Panc1 (cell line): Measurements from ENCODE around the gene FAM72D.
"Not testable (repeated sequence)": the region's sequence is repeated elsewhere in the genome, so short reads cannot be mapped to it uniquely, and the experiment has no call there.

Source experiments
- POLR2AphosphoS5 ChIP-seq: IDR thresholded peaks from 2 replicates; pipeline ENCODE4 v1.6.1; 2012; ENCODE audit warnings: mild to moderate bottlenecking, low read depth, low read length, moderate library complexity
- SIN3A ChIP-seq: IDR thresholded peaks from 2 replicates; pipeline ENCODE4 v1.6.1; 2012; ENCODE audit warnings: low read depth, mild to moderate bottlenecking, low read length, moderate library complexity, borderline replicate concordance; ENCODE audit not compliant: insufficient read depth
- TF ChIP-seq, protein P1 (sequence below): fragments of 450-650 bp; IDR thresholded peaks from 2 replicates; pipeline ENCODE4 v1.5.1; 2017; ENCODE audit warnings: mild to moderate bottlenecking

DNA sequence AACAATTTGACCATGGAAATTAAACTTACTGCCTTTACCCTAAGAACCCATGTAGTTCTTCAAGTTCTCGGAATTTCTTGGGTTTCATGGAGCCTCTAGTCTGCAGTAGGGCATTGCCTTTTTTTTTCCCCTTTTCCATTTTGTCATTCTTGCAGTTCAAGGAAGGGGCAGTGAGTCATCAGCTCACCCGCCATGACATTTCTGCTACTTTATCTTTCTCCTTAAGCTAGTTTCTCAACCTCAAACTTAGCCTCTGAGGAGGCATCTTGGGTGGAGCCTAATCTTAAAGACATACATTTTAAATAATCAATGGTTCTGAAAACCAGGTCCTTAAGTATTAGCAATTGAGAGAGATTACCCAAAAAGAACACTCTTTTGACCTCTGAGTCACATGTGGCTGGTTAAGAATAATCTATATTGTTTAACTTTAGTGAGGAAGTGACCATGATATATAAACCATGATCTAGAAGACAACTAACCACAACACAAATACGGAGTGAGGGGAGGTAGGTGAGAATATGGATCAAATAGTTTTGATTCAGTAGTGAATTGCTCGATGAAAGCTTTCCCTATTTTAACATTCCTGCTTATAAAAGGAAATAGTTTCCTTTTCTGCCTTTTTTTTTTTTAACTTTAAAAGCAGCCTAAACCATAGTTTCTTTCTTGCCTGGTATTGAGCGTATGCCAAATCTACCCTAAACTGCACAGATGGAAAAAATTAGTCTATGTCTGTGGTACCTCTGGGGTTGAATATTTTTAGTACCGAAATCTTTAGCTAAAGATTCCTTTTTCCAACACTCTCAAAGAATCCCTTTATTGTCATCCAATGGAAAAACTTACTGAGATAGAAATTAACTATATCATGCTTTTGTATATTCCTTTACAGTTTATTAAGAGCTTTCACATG lies 20.1 kb downstream of the FAM72D start:
- not testable (repeated sequence) for TF ChIP-seq POLR2AphosphoS5, SIN3A
- TF ChIP-seq, protein P1, sequence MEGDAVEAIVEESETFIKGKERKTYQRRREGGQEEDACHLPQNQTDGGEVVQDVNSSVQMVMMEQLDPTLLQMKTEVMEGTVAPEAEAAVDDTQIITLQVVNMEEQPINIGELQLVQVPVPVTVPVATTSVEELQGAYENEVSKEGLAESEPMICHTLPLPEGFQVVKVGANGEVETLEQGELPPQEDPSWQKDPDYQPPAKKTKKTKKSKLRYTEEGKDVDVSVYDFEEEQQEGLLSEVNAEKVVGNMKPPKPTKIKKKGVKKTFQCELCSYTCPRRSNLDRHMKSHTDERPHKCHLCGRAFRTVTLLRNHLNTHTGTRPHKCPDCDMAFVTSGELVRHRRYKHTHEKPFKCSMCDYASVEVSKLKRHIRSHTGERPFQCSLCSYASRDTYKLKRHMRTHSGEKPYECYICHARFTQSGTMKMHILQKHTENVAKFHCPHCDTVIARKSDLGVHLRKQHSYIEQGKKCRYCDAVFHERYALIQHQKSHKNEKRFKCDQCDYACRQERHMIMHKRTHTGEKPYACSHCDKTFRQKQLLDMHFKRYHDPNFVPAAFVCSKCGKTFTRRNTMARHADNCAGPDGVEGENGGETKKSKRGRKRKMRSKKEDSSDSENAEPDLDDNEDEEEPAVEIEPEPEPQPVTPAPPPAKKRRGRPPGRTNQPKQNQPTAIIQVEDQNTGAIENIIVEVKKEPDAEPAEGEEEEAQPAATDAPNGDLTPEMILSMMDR: not testable (repeated sequence)
